HCT116 (cell line): ENCODE measurements around the gene ADAMTS9. TPM values are rescaled to one million over a fixed set of nuclear protein-coding genes. Genes with fewer than 3 reads are reported as not detected.

ENCODE experiments used
- ATAC-seq: fragments of 200-7000 bp; cut with Tn5 transposase; 2 replicates; pipeline ENCODE4 v1.9.1; 2020; ENCODE audit warnings: mild to moderate bottlenecking, moderate library complexity
- BruUV-seq: library from RNA; stranded (reverse); fragments of 400-500 nt; replicated peaks from 2 replicates; lab custom pipeline; 2021; lab: Mats Ljungman, UMichigan
- CTCF ChIA-PET: fragments of 300-600 bp; sonication (Branson Sonifier 250); formaldehyde crosslinking; loops from one replicate; lab custom pipeline; 2021; ENCODE audit warnings: antibody characterized with exemption; lab: Charles Lee
- POLR2A ChIA-PET: fragments of 300-600, 350-600 bp; sonication (Branson Sonifier 250); formaldehyde crosslinking; loops from one replicate; lab custom pipeline; 2021; ENCODE audit warnings: antibody characterized with exemption; lab: Charles Lee
- RAD21 ChIA-PET, 2 experiments: fragments of 300-600 bp; sonication (Branson Sonifier 250); formaldehyde crosslinking; loops; one replicate each; lab custom pipeline; 2023; ENCODE audit warnings: low total read pairs in 2 of 2; ENCODE audit not compliant: uncharacterized antibody in 2 of 2, unreplicated experiment in 2 of 2, low non-redundant PET in 1 of 2; lab: Charles Lee
- DNase-seq: peaks from one replicate; pipeline ENCODE4 v3.0.0-alpha.2; 2010; ENCODE audit warnings: low read depth, low spot score
- H2AFZ ChIP-seq: fragments of 200-600 bp; shearing (Covaris generic), sonication (generic); 2 replicates; pipeline ENCODE4 v1.6.1; 2017; ENCODE audit warnings: low read depth, mixed run types, mixed read lengths, antibody characterized with exemption, low read length; ENCODE audit not compliant: poor library complexity, severe bottlenecking
- H3K27ac ChIP-seq: 2 replicates; pipeline ENCODE4 v1.5.1; 2012; ENCODE audit warnings: low read depth, low read length
- H3K27me3 ChIP-seq: fragments of 200-600 bp; sonication (generic); 2 replicates; pipeline ENCODE4 v1.6.1; 2016; ENCODE audit warnings: mixed run types, low read length, mixed read lengths; ENCODE audit not compliant: insufficient read depth
- H3K36me3 ChIP-seq, 2 experiments: fragments of 200-500 bp in 1 of 2; fragments of 200-600 bp in 1 of 2; sonication (Bioruptor generic) in 1 of 2; sonication (generic) in 1 of 2; 2 replicates each; pipeline versions ENCODE4 v1.5.1 to v1.6.1; 2014 to 2016; ENCODE audit warnings: low read length in 2 of 2, inconsistent platforms in 1 of 2, mixed read lengths in 1 of 2, mixed run types in 1 of 2; ENCODE audit not compliant: insufficient read depth in 2 of 2, control insufficient read depth in 1 of 2
- H3K4me1 ChIP-seq, 2 experiments: fragments of 200-600 bp in 1 of 2; sonication (generic) in 1 of 2; 2 replicates each; pipeline versions ENCODE4 v1.5.1 to v1.6.1; 2012 to 2017; ENCODE audit warnings: low read length in 2 of 2, inconsistent platforms in 1 of 2, mild to moderate bottlenecking in 1 of 2, mixed read lengths in 1 of 2, mixed run types in 1 of 2, moderate library complexity in 1 of 2; ENCODE audit not compliant: insufficient read depth in 2 of 2, control insufficient read depth in 1 of 2
- H3K4me2 ChIP-seq: fragments of 200-600 bp; sonication (generic); 2 replicates; pipeline ENCODE4 v1.6.1; 2017; ENCODE audit warnings: mixed run types, low read length, mixed read lengths
- H3K4me3 ChIP-seq, 2 experiments: fragments of 200-600 bp in 1 of 2; sonication (generic) in 1 of 2; replicated peaks in 1 of 2; 2 replicates each; pipeline ENCODE4 v1.5.1; 2011 to 2016; ENCODE audit warnings: low read length in 2 of 2, control low read depth in 1 of 2, low read depth in 1 of 2, mild to moderate bottlenecking in 1 of 2, mixed read lengths in 1 of 2, mixed run types in 1 of 2
- H3K79me2 ChIP-seq: fragments of 200-600 bp; sonication (generic); 2 replicates; pipeline ENCODE4 v1.6.1; 2017; ENCODE audit warnings: mild to moderate bottlenecking, mixed run types, low read length, moderate library complexity, mixed read lengths; ENCODE audit not compliant: insufficient read depth
- H3K9ac ChIP-seq: fragments of 200-600 bp; sonication (generic); 2 replicates; pipeline ENCODE4 v1.6.1; 2016; ENCODE audit warnings: low read length, mixed read lengths
- H3K9me2 ChIP-seq: fragments of 200-600 bp; sonication (generic), shearing (Covaris generic); 2 replicates; pipeline ENCODE4 v1.6.1; 2017; ENCODE audit warnings: mixed run types, mild to moderate bottlenecking, moderate library complexity; ENCODE audit not compliant: insufficient read depth
- H3K9me3 ChIP-seq, 2 experiments: fragments of 200-500 bp in 1 of 2; fragments of 200-600 bp in 1 of 2; sonication (Bioruptor generic) in 1 of 2; sonication (generic) in 1 of 2; 2 replicates each; pipeline ENCODE4 v1.6.1; 2014 to 2017; ENCODE audit warnings: low read length in 2 of 2, mixed read lengths in 2 of 2, inconsistent platforms in 1 of 2, low read depth in 1 of 2, mild to moderate bottlenecking in 1 of 2, mixed run types in 1 of 2, moderate library complexity in 1 of 2; ENCODE audit not compliant: control insufficient read depth in 1 of 2, insufficient read depth in 1 of 2
- H4K20me1 ChIP-seq: fragments of 200-600 bp; sonication (generic), shearing (Covaris generic); 2 replicates; pipeline ENCODE4 v1.6.1; 2017; ENCODE audit warnings: mixed run types, mild to moderate bottlenecking, moderate library complexity; ENCODE audit not compliant: insufficient read depth
- CEBPB ChIP-seq: IDR thresholded peaks from 2 replicates; pipeline ENCODE4 v1.6.1; 2012; ENCODE audit warnings: low read depth
- EZH2 ChIP-seq: fragments of 200-600 bp; sonication (generic); IDR thresholded peaks from 2 replicates; pipeline ENCODE4 v1.6.1; 2017; ENCODE audit warnings: antibody characterized with exemption, mixed run types
- POLR2AphosphoS5 ChIP-seq: IDR thresholded peaks from 2 replicates; pipeline ENCODE4 v1.6.1; 2011; ENCODE audit warnings: mild to moderate bottlenecking, low read depth, low read length, moderate library complexity
- RAD21 ChIP-seq: IDR thresholded peaks from 2 replicates; pipeline ENCODE4 v1.6.1; 2012; ENCODE audit warnings: low read depth, mild to moderate bottlenecking
- REST ChIP-seq: IDR thresholded peaks from 2 replicates; pipeline ENCODE4 v1.6.1; 2012; ENCODE audit warnings: low read depth
- SRF ChIP-seq: IDR thresholded peaks from 2 replicates; pipeline ENCODE4 v1.6.1; 2012; ENCODE audit warnings: low read depth
- TCF7L2 ChIP-seq: IDR thresholded peaks from 2 replicates; pipeline ENCODE4 v1.7.0; 2011; ENCODE audit warnings: borderline replicate concordance, inconsistent platforms; ENCODE audit not compliant: insufficient read depth, insufficient read length; ENCODE audit errors: extremely low read depth
- intact Hi-C: fragments of 100-400 bp; cut with micrococcal nuclease; formaldehyde crosslinking; loops from 2 replicates; pipeline ENCODE4 v1.10.0; 2022
- total RNA-seq: library from RNA; stranded (reverse); gene quantifications from one replicate; pipeline ENCODE4 v1.2.1, GENCODE V29; 2021; ENCODE audit not compliant: unreplicated experiment
- TF ChIP-seq, protein P1 (sequence below): IDR thresholded peaks from 2 replicates; pipeline ENCODE4 v1.6.1; 2012
- TF ChIP-seq, protein P2 (sequence below), 3 experiments: fragments of 200-600 bp in 1 of 3; sonication (generic) in 1 of 3; IDR thresholded peaks in 2 of 3; conservative IDR thresholded peaks in 1 of 3; 2 replicates each; pipeline ENCODE4 v1.5.1; 2012 to 2017; ENCODE audit warnings: low read depth in 2 of 3, low read length in 2 of 3, antibody characterized with exemption in 1 of 3, borderline replicate concordance in 1 of 3, control low read depth in 1 of 3, mild to moderate bottlenecking in 1 of 3, mixed read lengths in 1 of 3, mixed run types in 1 of 3, moderate library complexity in 1 of 3; ENCODE audit not compliant: insufficient read depth in 1 of 3

ADAMTS9 gene
- total RNA-seq, 1 experiment from 2014 or later: 0.05 TPM

DNA sequence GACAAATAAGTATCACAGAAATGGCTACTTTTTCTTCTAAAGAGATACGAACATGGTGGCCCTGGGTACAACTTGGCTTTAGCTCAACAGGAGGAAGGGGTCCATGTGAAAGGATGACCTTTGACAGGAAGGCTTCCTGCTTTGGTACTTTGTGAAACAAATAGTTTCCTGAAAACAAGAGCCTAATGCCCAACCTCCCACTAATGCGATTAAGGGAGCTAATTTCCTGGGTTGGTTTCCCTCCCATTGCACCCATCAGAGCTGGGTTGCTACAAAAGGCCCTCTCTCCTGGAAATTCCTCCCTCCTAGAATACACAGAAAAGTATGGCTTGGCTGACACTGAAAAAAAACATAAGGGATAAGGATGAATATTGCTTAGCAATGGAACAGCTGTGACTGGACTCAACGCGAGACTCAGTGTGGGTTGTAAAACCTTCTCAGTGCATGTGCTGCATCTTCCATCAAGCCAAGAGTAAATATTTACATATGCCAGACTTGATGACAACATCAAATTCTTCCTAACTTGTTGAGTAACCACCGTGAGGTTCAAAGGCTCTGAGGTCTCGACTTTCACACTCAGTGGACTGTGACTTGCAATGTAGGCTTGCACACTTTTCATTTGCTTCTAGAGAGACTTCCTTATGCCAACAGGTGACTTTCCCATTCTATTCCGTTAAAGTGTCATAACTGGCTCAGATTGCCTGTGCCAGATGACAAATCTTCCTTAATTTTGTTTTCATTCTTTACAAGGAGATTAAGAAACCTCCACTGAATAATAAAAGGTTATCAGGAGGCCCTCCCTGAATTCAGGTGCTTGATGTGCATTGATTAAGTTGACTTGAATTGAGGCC, 60.1 kb downstream of the ADAMTS9 start:
- Histone ChIP-seq H3K27ac (no peak overlapping the region), H3K9me2 (no peaks in the 10 kb centered on the region), H3K4me3 (no peak overlapping the region), H3K9ac (no peak overlapping the region), H3K36me3 (no peaks in the 10 kb centered on the region), H3K9me3 (no peaks in the 10 kb centered on the region), H3K79me2 (no peaks in the 10 kb centered on the region), H3K4me2 (no peak overlapping the region), H3K4me1 (no peaks in the 10 kb centered on the region), H2AFZ (no peak overlapping the region), H3K27me3 (0 out of 2 replicates have a peak, but pooled peaks cover 3% of the 10 kb centered on the region), H4K20me1 (no peaks in the 10 kb centered on the region)
- no peak for DNase-seq
- RAD21 ChIA-PET: no interaction called here
- intact Hi-C loops: no loop called here
- POLR2A ChIA-PET: no interaction called here
- CTCF ChIA-PET: no interaction called here
- TF ChIP-seq, protein P1, sequence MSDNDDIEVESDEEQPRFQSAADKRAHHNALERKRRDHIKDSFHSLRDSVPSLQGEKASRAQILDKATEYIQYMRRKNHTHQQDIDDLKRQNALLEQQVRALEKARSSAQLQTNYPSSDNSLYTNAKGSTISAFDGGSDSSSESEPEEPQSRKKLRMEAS: no peak
- TF ChIP-seq POLR2AphosphoS5 (no peak), TCF7L2 (no peak), RAD21 (no peak), REST (no peak), CEBPB (no peak), SRF (no peak), EZH2 (no peak)
- TF ChIP-seq, protein P2, sequence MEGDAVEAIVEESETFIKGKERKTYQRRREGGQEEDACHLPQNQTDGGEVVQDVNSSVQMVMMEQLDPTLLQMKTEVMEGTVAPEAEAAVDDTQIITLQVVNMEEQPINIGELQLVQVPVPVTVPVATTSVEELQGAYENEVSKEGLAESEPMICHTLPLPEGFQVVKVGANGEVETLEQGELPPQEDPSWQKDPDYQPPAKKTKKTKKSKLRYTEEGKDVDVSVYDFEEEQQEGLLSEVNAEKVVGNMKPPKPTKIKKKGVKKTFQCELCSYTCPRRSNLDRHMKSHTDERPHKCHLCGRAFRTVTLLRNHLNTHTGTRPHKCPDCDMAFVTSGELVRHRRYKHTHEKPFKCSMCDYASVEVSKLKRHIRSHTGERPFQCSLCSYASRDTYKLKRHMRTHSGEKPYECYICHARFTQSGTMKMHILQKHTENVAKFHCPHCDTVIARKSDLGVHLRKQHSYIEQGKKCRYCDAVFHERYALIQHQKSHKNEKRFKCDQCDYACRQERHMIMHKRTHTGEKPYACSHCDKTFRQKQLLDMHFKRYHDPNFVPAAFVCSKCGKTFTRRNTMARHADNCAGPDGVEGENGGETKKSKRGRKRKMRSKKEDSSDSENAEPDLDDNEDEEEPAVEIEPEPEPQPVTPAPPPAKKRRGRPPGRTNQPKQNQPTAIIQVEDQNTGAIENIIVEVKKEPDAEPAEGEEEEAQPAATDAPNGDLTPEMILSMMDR (IDR thresholded peaks at IDR 0.05 in 2 of 3, conservative IDR thresholded peaks at IDR 0.05 in 1 of 3; ENCODE audit: borderline replicate concordance in 1 of 3, insufficient read depth in 1 of 3, low read depth in 2 of 3, low read length in 2 of 3): no peak
- no peak for ATAC-seq
- no TSS peak for BruUV-seq
